NCI-H1092 (cell line): Measurements from ENCODE around the gene WDFY3.

ENCODE experiments used
- DNase-seq: peaks from one replicate; lab custom pipeline; 2025; lab: John Stamatoyannopoulos, UW

WDFY3 gene

DNA sequence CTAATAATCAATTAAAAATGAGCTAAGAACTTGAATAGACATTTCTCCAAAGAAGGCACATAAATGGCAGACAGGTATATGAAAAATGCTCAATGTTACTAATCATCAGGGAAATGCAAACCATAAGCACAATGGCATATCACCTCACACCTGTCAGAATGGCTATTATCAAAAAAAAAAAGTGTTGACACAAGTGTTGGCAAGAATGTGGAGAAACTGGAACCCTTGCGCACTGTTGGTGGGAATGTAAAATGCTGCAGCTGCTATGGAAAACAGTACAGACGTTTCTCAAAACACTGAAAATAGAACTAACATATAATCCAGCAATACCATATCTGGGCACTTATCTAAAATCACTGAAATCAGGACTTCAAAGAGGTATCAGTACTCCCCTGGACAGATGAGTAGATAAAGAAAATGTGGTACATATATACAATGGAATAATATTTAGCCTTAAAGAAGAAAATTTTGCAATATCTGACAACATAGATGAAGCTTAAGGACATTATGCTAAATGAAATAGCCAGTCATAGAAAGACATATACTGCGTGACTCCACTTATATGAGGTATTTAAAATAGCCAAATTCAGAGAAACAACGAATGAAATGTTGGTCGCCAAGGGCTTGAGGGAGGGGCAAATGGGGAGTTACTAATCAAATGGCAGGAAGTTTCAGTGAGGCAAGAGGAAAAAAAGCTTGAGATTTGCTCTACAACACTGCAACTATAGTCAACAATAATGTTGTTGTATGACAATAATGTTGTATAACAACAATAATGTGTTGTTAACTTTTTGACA, 175.5 kb downstream of the WDFY3 start:
- no peak for DNase-seq

- no peak for DNase-seq
These were observed 180.0 kb downstream of the WDFY3 start for GRCh38 chr4:84786478-84786877.

GRCh38 chr4:84782517-84782916, 184.0 kb downstream of the WDFY3 start:
- DNase-seq = no peak

GRCh38 chr4:84780719-84781118, 185.8 kb downstream of the WDFY3 start:
- no peak for DNase-seq

GRCh38 chr4:84778041-84778440, 188.4 kb downstream of the WDFY3 start:
- DNase-seq = no peak

- no peak for DNase-seq
These were observed 199.3 kb downstream of the WDFY3 start for GRCh38 chr4:84767168-84767567.

- no peak for DNase-seq
These were observed 213.0 kb downstream of the WDFY3 start for GRCh38 chr4:84753321-84753972.

DNA sequence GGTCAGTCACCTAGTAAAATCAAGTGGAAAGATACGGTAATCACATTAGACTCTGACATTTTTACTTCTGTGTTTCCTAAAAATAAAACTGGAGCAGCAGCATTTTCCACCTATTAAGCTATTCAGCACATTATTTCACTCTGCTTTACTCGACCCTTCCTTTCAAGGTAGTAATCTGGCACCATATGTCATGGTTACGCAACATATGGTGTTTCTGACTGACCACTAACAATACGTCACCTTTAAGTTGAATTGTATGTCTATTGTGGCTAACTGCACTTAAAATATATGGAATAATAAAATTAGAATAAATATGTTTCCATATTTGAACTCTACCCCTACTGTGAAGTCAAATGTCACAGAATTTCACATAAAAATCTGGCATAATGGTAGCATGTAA, 214.8 kb downstream of the WDFY3 start:
- DNase-seq = no peak

DNA sequence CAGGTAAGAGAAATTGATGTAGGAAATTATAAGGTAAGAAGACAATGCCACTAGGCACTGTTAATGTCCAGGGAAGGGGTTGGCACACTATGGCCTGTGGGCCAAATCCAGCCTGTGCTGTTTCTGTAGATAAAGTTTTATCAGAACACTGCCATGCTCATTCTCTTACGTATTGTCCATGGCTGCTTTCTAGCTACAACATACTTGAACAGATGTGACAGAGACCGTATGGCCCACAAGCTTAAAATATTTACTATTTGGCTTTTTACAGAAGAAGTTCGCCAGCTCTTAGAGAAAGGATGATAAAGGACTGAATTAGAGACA, 215.6 kb downstream of the WDFY3 start:
- no peak for DNase-seq

DNA sequence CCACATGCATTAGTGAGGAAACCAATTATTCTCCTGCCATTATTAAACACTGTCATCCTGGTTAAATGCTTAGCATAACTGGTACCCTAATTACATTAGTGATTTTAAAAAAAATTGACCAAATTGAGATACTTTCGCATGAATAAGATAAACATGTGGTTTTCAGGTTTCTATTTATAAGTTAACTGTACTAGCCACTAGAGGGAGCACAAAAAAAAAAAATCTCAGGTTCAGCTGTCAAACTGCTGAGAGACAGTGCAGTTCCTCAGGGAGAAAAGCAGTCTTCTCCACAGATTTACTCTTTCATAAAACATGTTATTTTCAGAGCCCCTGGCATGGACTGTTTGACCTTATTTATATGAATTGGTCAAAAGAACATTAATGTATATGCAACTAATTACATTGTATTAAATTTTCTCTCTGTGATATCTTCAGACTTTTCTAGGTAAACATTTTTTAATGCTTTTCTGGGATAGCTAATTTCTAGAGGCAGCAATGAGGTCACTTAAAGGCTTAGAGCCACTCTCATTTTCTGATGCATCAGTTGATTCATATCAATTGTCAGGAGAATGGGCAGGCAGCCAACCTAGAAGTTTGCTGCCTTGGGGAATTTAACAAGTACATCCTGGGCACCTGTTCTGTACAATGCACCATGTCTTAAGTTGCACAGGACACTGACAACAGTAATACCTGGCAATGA, 216.1 kb downstream of the WDFY3 start:
- peak; percentile 12 for DNase-seq

DNA sequence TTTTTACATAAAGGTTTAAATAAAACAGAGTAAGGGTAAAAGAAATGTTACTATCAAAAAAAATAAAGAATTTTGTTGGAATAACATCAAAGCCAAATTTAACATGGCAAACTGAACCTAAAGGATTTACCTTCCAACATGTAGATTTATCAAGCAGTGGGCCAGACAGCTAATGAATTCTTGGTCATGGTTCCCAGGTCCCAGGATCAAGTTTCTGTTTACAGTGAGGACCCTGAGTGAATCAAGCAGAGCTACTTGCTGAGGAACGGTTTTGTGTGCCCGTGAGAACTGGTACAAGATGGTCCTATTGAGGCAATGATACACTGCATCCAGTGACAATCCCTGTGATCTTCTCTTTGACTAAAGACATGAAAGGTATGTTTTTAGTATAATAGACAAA, 226.4 kb downstream of the WDFY3 start:
- DNase-seq = no peak

DNA sequence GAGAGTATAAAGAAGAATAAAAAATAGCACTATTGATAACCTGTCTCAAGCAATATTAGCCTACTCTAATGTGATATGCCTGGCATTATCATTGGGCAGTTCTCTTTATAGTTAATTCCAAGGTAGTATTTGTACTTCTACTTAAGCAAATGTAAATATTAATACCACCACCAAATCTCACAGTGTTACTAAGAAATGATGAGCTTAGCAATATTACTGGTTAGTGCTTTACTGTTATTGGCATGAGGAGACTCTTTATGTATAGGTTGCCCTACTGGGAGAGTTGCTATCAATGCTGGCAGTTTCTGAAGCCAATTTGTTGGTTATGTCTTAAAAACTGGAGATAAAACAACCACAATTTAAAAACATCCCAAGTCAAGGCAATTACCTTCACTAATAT, 227.9 kb downstream of the WDFY3 start:
- no peak for DNase-seq

DNA sequence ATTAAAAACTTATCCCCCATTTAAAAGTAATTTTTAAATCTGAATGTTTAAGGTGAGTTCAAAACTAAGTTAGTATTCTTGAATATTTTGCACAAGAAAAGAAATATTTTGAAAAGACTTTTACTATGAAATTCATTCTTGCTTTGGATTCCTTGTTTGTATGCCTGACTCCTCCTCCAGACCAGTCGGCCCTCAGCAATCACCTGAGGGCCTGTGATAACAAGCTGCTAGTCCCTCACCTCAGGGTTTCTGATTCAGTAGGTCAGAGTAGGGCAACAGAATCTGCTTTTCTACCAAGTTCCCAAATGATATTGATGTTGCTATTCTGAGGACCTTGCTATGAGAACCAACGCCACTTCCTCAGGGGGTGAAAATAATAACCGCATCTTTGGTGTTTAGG, 228.8 kb downstream of the WDFY3 start:
- no peak for DNase-seq

- DNase-seq = no peak
These were observed 232.5 kb downstream of the WDFY3 start for GRCh38 chr4:84734037-84734436.

- DNase-seq = no peak
These were observed 233.0 kb downstream of the WDFY3 start for GRCh38 chr4:84733343-84734033.

GRCh38 chr4:84730375-84730774, 236.1 kb downstream of the WDFY3 start:
- DNase-seq = no peak

- no peak for DNase-seq
These were observed 239.0 kb downstream of the WDFY3 start for GRCh38 chr4:84727491-84727890.

- DNase-seq = no peak
These were observed 240.1 kb downstream of the WDFY3 start for GRCh38 chr4:84726356-84726755.

DNA sequence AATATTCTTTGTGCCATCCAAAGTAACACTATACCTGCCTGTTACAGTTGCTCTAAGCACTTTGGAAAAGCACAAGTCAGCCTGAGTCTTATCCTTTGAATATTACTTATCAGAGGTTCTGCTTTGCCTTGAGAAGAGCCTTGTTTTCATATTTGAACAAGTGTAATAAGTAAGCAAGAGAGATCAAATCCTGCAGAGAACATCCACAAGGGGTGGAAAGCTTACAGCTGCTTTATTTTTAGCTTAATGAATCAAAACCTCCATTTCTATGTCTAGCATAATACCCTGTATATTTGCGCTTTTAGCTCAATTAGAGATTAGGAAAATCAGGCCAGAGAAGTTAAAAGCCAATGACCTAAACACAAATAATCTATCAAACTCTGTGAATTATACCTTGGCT, 243.8 kb downstream of the WDFY3 start:
- DNase-seq = no peak

GRCh38 chr4:84719115-84719514, 247.4 kb downstream of the WDFY3 start:
- no peak for DNase-seq

GRCh38 chr4:84718699-84719098, 247.8 kb downstream of the WDFY3 start:
- no peak for DNase-seq

DNA sequence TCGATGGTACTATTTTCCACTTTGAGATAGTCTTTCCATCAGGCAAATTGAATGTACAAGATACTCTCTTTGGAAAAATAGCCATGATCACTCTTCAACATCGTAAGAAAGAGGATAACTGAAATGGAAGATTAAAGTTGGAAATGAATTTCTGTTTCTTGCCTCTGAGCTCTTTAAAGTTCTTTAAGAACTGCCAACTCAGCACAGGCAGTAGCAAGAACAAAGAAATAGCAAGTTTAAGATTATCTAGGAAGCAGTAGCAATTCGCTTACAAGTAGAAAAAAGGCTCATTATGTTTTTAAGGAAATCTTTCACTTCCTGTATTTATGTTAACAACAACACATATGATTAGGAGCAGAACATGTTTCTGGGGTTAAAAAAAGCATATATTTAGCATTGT, 255.9 kb downstream of the WDFY3 start:
- no peak for DNase-seq
